Measurements from ENCODE around the gene UBE2G1.
A peak's percentile ranks its signal among the peaks of the same experiment; 100 is the strongest.
"Not testable (repeated sequence)": the region's sequence is repeated elsewhere in the genome, so short reads cannot be mapped to it uniquely, and the experiment has no call there.

Gene UBE2G1, protein sequence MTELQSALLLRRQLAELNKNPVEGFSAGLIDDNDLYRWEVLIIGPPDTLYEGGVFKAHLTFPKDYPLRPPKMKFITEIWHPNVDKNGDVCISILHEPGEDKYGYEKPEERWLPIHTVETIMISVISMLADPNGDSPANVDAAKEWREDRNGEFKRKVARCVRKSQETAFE

DNA sequence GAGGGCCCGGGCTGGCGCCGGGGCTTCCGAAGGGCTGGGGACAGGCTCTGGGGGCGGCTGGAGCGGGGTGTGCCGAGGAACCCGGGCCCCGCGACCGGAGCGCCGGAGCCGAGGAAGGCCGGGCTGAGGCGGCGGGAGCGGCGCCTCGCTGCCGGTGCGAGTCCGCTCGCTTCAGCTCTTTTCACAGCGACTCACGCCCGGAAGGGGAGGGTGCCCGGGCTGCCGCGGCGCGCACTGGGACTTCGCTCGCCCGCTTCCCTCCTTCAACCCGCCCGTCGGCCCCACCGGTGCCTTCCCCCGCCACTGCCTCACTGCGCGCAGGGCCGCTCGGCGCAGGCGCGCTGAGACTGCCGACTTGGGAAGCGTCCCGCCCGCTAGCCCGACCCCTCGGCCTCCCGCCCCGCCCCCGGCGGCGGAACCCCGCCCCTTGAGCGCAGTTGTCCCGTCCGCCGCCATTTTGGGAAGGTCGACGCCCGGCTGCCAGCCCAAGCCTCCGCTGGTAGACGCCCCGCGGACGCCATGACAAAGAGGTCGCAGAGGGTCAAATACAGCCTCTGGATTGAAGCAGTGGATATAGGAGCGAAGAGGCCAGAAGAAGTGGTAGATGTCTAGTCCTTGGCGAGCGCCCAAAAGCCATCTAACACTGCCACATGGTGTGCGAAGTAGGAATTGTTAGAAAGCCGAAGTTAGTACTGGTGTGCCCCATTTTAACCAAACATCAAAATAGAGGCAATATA is at the start of gene UBE2G1:
Gene UBE2G1, minus strand, starts transcription at position 349 of the 737 bp plus-strand sequence. CDS start 359 bp downstream, outside the sequence.
- DNase-seq: peak; percentile 99

GRCh38 chr17:4412933-4413831 is 46.7 kb upstream of the UBE2G1 start:
- peak; percentile 96 for DNase-seq

- DNase-seq: no peak
Measured at GRCh38 chr17:4411201-4411600, 44.7 kb upstream of the UBE2G1 start.

- DNase-seq: no peak
Measured at GRCh38 chr17:4409659-4410058, 43.2 kb upstream of the UBE2G1 start.

DNA sequence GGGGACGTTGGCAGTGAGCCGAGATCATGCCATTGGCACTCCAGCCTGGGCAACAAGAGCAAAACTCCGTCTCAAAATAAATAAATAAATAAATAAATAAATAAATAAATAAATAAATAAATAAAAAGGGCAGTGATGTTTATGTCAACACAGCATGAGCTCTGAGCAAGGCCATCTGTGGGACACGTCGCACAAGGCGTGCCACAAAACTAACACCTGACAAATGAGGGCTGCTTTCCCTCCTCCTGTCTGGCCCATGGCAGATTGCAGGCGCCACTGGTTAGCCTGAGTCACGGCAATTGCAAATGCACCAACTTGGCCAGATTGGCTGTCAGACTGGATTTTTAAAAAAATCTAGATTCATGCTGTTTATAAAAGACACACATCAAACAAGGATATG is 41.4 kb upstream of the UBE2G1 start:
- DNase-seq: no peak

- no peak for DNase-seq
Measured at GRCh38 chr17:4407216-4407615, 40.7 kb upstream of the UBE2G1 start.

DNA sequence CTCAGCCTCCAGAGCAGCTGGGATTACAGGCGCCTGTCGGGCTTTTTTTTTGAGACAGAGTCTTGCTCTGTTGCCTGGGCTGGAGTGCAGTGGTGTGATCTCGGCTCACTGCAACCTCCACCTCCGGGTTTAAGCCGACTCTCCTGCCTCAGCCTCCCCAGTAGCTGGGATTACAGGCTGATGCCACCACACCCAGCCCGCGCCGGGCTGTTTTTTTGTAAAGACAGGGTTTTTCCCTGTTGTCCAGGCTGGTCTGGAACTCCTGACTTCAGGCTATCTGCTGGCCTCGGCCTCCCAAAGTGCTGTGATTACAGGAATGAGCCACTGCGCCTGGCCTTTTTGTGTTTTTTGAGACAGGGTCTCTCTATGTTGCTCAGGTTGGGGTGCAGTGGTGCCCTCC is 39.9 kb upstream of the UBE2G1 start:
- no peak for DNase-seq

DNA sequence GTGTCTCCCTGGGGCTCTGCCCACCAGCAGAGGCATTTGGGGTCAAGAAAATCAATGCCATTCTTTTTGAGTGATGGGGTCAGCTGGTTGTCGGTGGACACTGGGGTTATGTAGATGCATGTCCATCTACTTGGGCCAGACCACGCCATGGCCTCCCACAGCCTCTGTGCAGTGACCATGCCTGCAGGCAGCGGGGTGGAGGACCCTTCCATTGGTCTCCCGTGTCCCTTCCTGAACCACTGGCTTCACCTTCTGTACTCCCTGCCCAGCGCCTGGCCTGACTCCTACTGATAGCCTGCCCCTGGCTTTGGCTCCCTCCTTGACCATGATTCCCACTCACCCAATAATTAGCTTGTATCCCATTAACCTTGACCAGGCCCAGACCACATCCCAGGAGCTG is 39.2 kb upstream of the UBE2G1 start:
- no peak for DNase-seq

DNA sequence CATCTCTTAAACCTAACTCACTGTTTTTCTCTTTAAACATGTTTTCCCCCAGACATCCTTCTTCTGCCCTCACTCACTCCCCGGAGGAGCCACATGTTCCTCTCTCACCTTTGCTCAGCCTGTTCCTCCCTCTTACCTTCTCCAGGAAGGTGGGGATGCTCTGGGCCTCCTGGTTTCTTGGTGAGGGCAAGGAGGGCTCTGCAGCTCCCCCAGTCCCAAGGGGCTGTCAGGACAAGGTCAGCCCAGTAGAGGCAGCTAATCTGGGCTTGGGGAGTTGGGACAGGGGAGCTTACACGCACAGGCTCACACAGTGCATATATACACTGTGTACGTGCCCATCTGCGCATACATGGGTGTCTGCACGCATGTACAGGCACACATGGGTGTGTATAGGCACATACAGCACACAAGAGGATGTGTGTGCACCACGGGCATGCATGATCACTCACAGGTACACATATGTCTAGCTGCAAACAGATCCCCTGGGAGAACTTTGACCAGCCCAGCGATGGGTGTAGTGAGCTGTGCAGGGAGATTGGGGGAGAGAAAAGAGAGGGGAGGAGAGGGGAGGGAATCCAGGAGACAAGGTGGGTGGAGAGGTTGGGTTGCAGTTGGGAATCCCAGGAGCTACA is 38.7 kb upstream of the UBE2G1 start:
- DNase-seq: no peak

DNA sequence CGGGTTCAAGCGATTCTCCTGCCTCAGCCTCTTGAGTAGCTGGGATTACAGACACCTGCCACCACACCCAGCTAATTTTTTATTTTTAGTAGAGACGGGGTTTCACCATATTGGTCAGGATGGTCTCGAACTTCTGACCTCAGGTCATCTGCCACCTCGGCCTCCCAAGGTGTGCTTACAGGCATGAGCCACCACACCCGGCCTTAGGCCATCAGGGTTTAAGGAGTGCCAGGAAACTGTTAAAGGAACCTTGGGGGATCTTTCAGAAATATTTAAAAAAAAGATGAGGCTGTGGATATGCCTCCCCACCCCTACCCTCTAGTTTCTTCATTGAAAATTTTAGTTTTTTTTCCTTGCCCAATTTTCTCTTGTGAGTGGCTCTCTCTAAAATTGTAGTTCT is 31.4 kb upstream of the UBE2G1 start:
- DNase-seq: no peak

DNA sequence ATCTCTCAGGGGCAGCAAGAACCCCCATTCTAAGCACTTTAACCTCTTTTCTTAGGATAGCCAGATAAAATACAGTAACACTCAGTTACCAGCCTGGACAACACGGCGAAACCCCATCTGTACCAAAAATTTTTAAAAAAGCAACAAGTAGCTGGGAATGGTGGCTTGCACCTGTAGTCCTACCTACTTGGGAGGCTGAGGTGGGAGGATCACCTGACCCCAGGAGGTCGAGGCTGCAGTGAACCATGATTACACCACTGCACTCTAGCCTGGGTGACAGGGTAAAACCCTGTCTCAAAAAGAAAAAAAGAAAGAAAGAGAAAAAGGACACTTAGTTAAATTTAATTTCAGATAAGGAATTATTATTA is 28.6 kb upstream of the UBE2G1 start:
- no peak for DNase-seq

- no peak for DNase-seq
Measured at GRCh38 chr17:4394208-4395110, 28.0 kb upstream of the UBE2G1 start.

DNA sequence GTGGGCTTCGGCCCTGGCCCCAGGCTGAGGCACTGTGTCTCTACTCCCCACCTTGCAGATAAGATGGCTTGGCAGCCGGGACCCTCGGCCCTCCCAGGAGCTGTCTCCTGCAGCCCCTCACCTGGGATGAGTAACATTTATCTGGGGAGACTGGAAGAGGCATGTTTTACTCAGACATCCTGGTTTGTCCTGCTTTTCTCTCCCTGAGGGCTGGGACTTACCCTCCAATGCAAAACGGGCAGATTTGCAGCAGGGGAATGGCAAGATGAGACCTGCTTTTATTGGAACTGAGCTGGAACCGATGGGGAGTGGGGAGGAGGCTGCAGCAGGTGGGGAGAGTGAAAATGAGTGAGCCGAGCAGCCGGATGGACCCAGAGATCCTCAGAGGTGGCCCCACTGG is 27.3 kb upstream of the UBE2G1 start:
- DNase-seq: no peak

DNA sequence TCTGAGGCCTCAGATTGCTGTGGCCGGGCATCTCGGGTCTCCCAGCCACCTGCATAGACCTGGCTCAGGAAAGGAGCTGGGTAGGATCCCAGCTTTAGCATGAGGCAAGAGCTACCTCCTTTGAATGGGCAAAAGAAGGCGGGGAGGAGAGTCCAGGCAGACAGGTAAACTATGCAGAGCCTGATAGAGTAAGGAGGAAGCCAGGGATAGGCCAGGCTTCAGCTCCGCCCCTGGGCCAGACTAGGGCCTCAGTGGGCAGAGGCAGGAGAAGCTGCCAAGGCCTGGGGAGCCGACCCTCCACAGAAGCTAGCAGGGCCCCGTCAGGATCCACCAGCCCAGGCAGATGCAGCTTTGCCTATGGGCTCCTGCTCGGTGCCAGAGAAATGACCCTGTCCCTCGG is 22.6 kb upstream of the UBE2G1 start:
- DNase-seq: no peak

GRCh38 chr17:4387137-4387536 is 20.7 kb upstream of the UBE2G1 start:
- DNase-seq: no peak

GRCh38 chr17:4386406-4386805 is 19.9 kb upstream of the UBE2G1 start:
- DNase-seq: no peak

GRCh38 chr17:4381690-4382671 is 15.5 kb upstream of the UBE2G1 start:
- DNase-seq: peak; percentile 16

- no peak for DNase-seq
Measured at GRCh38 chr17:4378626-4379025, 12.2 kb upstream of the UBE2G1 start.

- not testable (repeated sequence) for DNase-seq
Measured at GRCh38 chr17:4377247-4377646, 10.8 kb upstream of the UBE2G1 start.

GRCh38 chr17:4375796-4376440 is 9.4 kb upstream of the UBE2G1 start:
- DNase-seq: not testable (repeated sequence)
